ENCODE data around the gene SFSWAP. TPM values are rescaled to one million over a fixed set of nuclear protein-coding genes. Genes with fewer than 3 reads are reported as not detected.

SFSWAP gene
- polyA plus RNA-seq, 1 experiment: 12.5 TPM

- Histone ChIP-seq H3K4me3 (ENCODE audit: low read depth, low read length) (no peak overlapping the region), H3K9me3 (ENCODE audit: control insufficient read depth, insufficient read depth, low read length) (peaks cover 4% of the 10 kb centered on the region; the same call in 1 of the 2 replicates), H3K27ac (ENCODE audit: low read depth, low read length) (no peak overlapping the region), H3K27me3 (ENCODE audit: control insufficient read depth, insufficient read depth, low read length) (no peaks in the 10 kb centered on the region)
- CTCF ChIA-PET: no interaction called here
- TF ChIP-seq CTCF (IDR thresholded peaks at IDR 0.05; ENCODE audit: low read depth, low read length): no peak
- no peak for DNase-seq (ENCODE audit: low read depth, low spot score)
- POLR2A ChIA-PET: no interaction called here
Measured at GRCh38 chr12:131800594-131801135, 89.8 kb downstream of the SFSWAP start.

GRCh38 chr12:131801254-131801866 lies 90.5 kb downstream of the SFSWAP start:
- no peak overlapping the region for H3K4me3 ChIP-seq (ENCODE audit: low read depth, low read length)
- ChIA-PET POLR2A (no interaction called here), CTCF (no interaction called here)
- no peaks in the 10 kb centered on the region for H3K27me3 ChIP-seq (ENCODE audit: control insufficient read depth, insufficient read depth, low read length)
- H3K9me3 ChIP-seq (ENCODE audit: control insufficient read depth, insufficient read depth, low read length): peaks cover 4% of the 10 kb centered on the region; the same call in 1 of the 2 replicates
- no peak for TF ChIP-seq CTCF (IDR thresholded peaks at IDR 0.05; ENCODE audit: low read depth, low read length)
- no peak overlapping the region for H3K27ac ChIP-seq (ENCODE audit: low read depth, low read length)
- DNase-seq (ENCODE audit: low read depth, low spot score): no peak

DNA sequence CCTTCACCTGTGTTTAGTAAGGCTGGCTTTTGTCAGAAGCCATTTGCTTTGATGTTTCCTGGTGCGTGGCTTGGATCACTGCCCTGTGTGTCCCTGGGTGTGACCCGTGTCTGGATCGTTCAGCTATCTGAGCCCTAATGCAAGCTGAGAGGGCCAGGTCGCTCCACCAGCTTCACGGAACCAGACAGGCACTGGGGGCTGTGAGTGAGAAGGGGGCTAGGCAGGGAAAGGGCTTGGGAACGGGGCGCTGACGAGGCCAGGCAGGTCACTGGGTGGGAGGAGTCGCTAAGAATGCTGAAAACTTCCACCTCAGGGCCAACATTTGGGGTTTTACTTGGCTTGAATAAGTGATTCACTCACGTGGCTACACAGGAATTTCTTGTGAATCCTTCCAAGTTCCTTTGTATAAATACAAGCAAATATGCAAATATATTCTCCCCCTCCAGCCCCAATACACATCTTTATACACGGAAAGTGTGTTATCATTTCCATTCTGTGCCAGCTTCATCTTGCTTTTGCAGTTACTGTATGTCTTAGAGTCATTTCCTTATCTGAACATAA lies 93.2 kb downstream of the SFSWAP start:
- ChIA-PET CTCF (no interaction called here), POLR2A (interaction anchor here (0.8 kb wide), 1 partner anchor 26 kb away, joined by 3 read pairs; no protein-coding TSS in a partner anchor)
- Histone ChIP-seq H3K27ac (ENCODE audit: low read depth, low read length) (no peak overlapping the region), H3K9me3 (ENCODE audit: control insufficient read depth, insufficient read depth, low read length) (peaks cover 10% of the 10 kb centered on the region; the same call in 1 of the 2 replicates), H3K4me3 (ENCODE audit: low read depth, low read length) (no peak overlapping the region), H3K27me3 (ENCODE audit: control insufficient read depth, insufficient read depth, low read length) (no peaks in the 10 kb centered on the region)
- TF ChIP-seq CTCF (IDR thresholded peaks at IDR 0.05; ENCODE audit: low read depth, low read length): no peak
- peak; percentile 20 for DNase-seq (ENCODE audit: low read depth, low spot score)

- ChIA-PET POLR2A (no interaction called here), CTCF (interaction anchor here (0.6 kb wide), 1 partner anchor 884 kb away, joined by 3 read pairs; no protein-coding TSS in a partner anchor)
- TF ChIP-seq CTCF (IDR thresholded peaks at IDR 0.05; ENCODE audit: low read depth, low read length): no peak
- Histone ChIP-seq H3K27ac (ENCODE audit: low read depth, low read length) (no peak overlapping the region), H3K4me3 (ENCODE audit: low read depth, low read length) (no peak overlapping the region), H3K9me3 (ENCODE audit: control insufficient read depth, insufficient read depth, low read length) (peaks cover 11% of the 10 kb centered on the region; the same call in 1 of the 2 replicates), H3K27me3 (ENCODE audit: control insufficient read depth, insufficient read depth, low read length) (no peaks in the 10 kb centered on the region)
- DNase-seq (ENCODE audit: low read depth, low spot score): no peak
Measured at GRCh38 chr12:131805421-131805820, 94.5 kb downstream of the SFSWAP start.

GRCh38 chr12:131806674-131807073 lies 95.8 kb downstream of the SFSWAP start:
- DNase-seq (ENCODE audit: low read depth, low spot score): no peak
- Histone ChIP-seq H3K9me3 (ENCODE audit: control insufficient read depth, insufficient read depth, low read length) (peaks cover 7% of the 10 kb centered on the region; the same call in 1 of the 2 replicates), H3K4me3 (ENCODE audit: low read depth, low read length) (no peak overlapping the region), H3K27ac (ENCODE audit: low read depth, low read length) (no peak overlapping the region), H3K27me3 (ENCODE audit: control insufficient read depth, insufficient read depth, low read length) (no peaks in the 10 kb centered on the region)
- no peak for TF ChIP-seq CTCF (IDR thresholded peaks at IDR 0.05; ENCODE audit: low read depth, low read length)
- POLR2A ChIA-PET: no interaction called here
- CTCF ChIA-PET: no interaction called here
